DMS53 treated with DMSO at 0.1 percent for 48 hours (cell line): ENCODE data around the gene GGT5.

ENCODE experiments used
- DNase-seq: peaks from one replicate; lab custom pipeline; 2025; ENCODE audit not compliant: unreplicated experiment; lab: John Stamatoyannopoulos, UW

Gene GGT5

DNA sequence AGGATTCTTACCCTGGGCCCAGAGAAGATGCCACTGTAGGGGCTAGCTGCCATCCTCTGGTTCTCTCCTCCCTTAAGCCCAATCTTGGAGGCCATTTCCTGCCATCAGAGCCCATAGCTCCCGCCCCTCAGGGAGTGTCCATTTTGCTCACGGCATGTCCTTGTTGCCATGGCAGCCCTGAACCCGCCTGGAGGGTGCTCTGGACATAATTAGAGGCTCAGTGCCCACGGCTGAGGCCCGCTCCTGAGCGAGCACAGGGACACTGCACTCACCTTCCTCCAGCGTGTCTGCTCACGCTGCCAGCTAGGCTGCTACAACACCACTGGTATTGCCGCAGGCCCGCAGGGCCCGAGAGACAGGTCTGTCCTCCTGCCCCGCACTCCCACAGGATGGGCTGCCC is 74.7 kb downstream of the GGT5 start:
- no peak for DNase-seq
